Thoracic aorta (tissue), 2 donors: ENCODE measurements around the gene TESK1. TPM values are rescaled to one million over a fixed set of nuclear protein-coding genes. Genes with fewer than 3 reads are reported as not detected.
A peak's percentile ranks its signal among the peaks of the same experiment; 100 is the strongest.

ENCODE experiments used
- ATAC-seq: fragments of 150-250 bp; one replicate; pipeline ENCODE4 v1.8.0; 2017; ENCODE audit warnings: low read depth; ENCODE audit not compliant: insufficient number of reproducible peaks, low FRiP score
- DNase-seq: peaks from one replicate; pipeline ENCODE4 v3.0.0-alpha.2; 2020; ENCODE audit warnings: low spot score
- H3K27ac ChIP-seq, 2 donors: fragments of 200-600 bp; sonication (generic); 1 replicate in 1 of 2; 2 replicates in 1 of 2; pipeline ENCODE4 v1.5.1; 2016; ENCODE audit warnings: mild to moderate bottlenecking in 2 of 2, moderate library complexity in 2 of 2
- H3K27me3 ChIP-seq: fragments of 200-600 bp; sonication (generic); replicated peaks from 2 replicates; pipeline ENCODE4 v1.6.0; 2016; ENCODE audit warnings: mild to moderate bottlenecking; ENCODE audit not compliant: insufficient read depth
- H3K36me3 ChIP-seq: fragments of 200-600 bp; sonication (generic); one replicate; pipeline ENCODE4 v1.5.1; 2016
- H3K4me1 ChIP-seq, 2 donors: fragments of 200-600 bp; sonication (generic); 1 replicate in 1 of 2; 2 replicates in 1 of 2; pipeline versions ENCODE4 v1.5.1 to v1.6.0; 2016; ENCODE audit warnings: low read depth in 2 of 2, mild to moderate bottlenecking in 1 of 2; ENCODE audit not compliant: control insufficient read depth in 1 of 2
- H3K4me3 ChIP-seq: fragments of 200-600 bp; sonication (generic); 2 replicates; pipeline ENCODE4 v1.5.1; 2016; ENCODE audit warnings: mild to moderate bottlenecking
- H3K9me3 ChIP-seq: fragments of 200-600 bp; sonication (generic); 2 replicates; pipeline ENCODE4 v1.5.1; 2016
- CTCF ChIP-seq: fragments of 200-600 bp; sonication (generic); IDR thresholded peaks from one replicate; pipeline ENCODE4 v1.5.1; 2019; ENCODE audit warnings: antibody characterized with exemption
- total RNA-seq, 2 donors: library from RNA; depleted of rRNA; stranded (reverse); fragments of >200 nt; gene quantifications; one replicate each; pipeline versions ENCODE4 v1.1.0 to v1.2.3, GENCODE V29; 2016

Gene TESK1
- total RNA-seq, 2 donors from 2014 or later: 64.5 to 69.9 TPM

- Histone ChIP-seq H3K27me3 (no peaks in the 10 kb centered on the region), H3K9me3 (no peaks in the 10 kb centered on the region), H3K27ac (peak overlapping the region; percentile 89 to 91), H3K4me3 (peak overlapping the region; percentile 55), H3K36me3 (peaks cover 21% of the 10 kb centered on the region), H3K4me1 (peaks cover 24 to 65% of the 10 kb centered on the region in 2 donors)
- ATAC-seq (peak; percentile 45), DNase-seq (no peak)
- TF ChIP-seq CTCF: no peak
Measured at GRCh38 chr9:35563791-35564197, 41.3 kb upstream of the TESK1 start.

GRCh38 chr9:35564658-35565061, 40.4 kb upstream of the TESK1 start:
- ATAC-seq (peak; percentile 87), DNase-seq (peak; percentile 64)
- H3K9me3 ChIP-seq: no peaks in the 10 kb centered on the region
- TF ChIP-seq CTCF: no peak
- no peaks in the 10 kb centered on the region for H3K27me3 ChIP-seq
- peaks cover 13% of the 10 kb centered on the region for H3K36me3 ChIP-seq
- H3K27ac ChIP-seq: peak overlapping the region; percentile 89 to 91
- H3K4me1 ChIP-seq: peaks cover 24 to 59% of the 10 kb centered on the region in 2 donors
- peak overlapping the region; percentile 55 for H3K4me3 ChIP-seq

- H3K4me3 ChIP-seq: no peak overlapping the region
- H3K9me3 ChIP-seq: no peaks in the 10 kb centered on the region
- ATAC-seq (no peak), DNase-seq (no peak)
- H3K27ac ChIP-seq: peak overlapping the region in 1 of 2 donors; percentile 91
- no peaks in the 10 kb centered on the region for H3K27me3 ChIP-seq
- H3K4me1 ChIP-seq: peaks cover 24 to 42% of the 10 kb centered on the region in 2 donors
- TF ChIP-seq CTCF: no peak
- no peaks in the 10 kb centered on the region for H3K36me3 ChIP-seq
Measured at GRCh38 chr9:35566417-35566816, 38.6 kb upstream of the TESK1 start.

GRCh38 chr9:35568196-35568595, 36.9 kb upstream of the TESK1 start:
- Histone ChIP-seq H3K27me3 (no peaks in the 10 kb centered on the region), H3K27ac (no peak overlapping the region), H3K4me3 (no peak overlapping the region), H3K36me3 (no peaks in the 10 kb centered on the region), H3K4me1 (peaks cover 18 to 27% of the 10 kb centered on the region in 2 donors), H3K9me3 (no peaks in the 10 kb centered on the region)
- TF ChIP-seq CTCF: no peak
- no peak for ATAC-seq
- no peak for DNase-seq

GRCh38 chr9:35569206-35569605, 35.9 kb upstream of the TESK1 start:
- ATAC-seq (no peak), DNase-seq (no peak)
- no peaks in the 10 kb centered on the region for H3K27me3 ChIP-seq
- TF ChIP-seq CTCF: no peak
- no peak overlapping the region for H3K4me3 ChIP-seq
- peaks cover 8 to 17% of the 10 kb centered on the region in 2 donors for H3K4me1 ChIP-seq
- no peaks in the 10 kb centered on the region for H3K36me3 ChIP-seq
- H3K9me3 ChIP-seq: no peaks in the 10 kb centered on the region
- no peak overlapping the region for H3K27ac ChIP-seq
